Suprapubic skin (tissue), 4 donors: ENCODE data around the gene CEP295NL.
"Not testable (repeated sequence)": the region's sequence is repeated elsewhere in the genome, so short reads cannot be mapped to it uniquely, and the experiment has no call there.

Experiments used
- CTCF ChIP-seq, 2 donors: fragments of 200-600 bp in 1 of 2; fragments of 450-650 bp in 1 of 2; sonication (generic) in 1 of 2; IDR thresholded peaks; one replicate each; pipeline ENCODE4 v1.5.1; 2016 to 2019; ENCODE audit warnings: antibody characterized with exemption in 2 of 2, mild to moderate bottlenecking in 1 of 2, moderate library complexity in 1 of 2
- EP300 ChIP-seq: sonication (generic); formaldehyde crosslinking; IDR thresholded peaks from one replicate; pipeline ENCODE4 v1.6.1; 2017; ENCODE audit warnings: antibody characterized with exemption
- POLR2AphosphoS5 ChIP-seq, 3 donors: sonication (generic); formaldehyde crosslinking; IDR thresholded peaks; one replicate each; pipeline ENCODE4 v1.6.1; 2017; ENCODE audit warnings: antibody characterized with exemption in 3 of 3

DNA sequence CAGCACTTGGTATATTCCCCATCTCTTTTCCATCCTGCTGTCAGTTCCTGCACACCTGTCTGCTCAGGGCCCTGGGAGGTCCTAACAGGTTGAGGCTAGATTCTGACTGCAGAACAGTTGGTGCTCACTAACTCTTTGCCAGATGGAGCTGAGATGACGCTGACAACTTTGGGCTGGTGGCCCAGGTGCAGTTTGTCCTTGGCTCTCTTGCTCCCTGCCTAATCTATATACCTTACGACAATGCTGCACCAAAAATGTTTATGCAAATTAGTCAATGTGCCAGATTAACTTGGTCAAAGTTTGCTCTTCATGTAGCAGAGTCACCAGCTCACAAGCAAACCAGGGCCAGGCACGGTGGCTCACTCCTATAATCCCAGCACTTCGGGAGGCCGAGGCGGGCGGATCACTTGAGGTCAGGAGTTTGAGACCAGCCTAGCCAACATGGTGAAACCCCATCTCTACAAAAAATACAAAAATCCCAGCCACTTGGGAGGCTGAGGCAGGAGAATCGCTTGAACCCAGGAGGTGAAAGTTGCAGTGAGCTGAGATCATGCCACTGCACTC lies 26.0 kb downstream of the CEP295NL start:
- not testable (repeated sequence) for TF ChIP-seq CTCF (IDR thresholded peaks at IDR 0.05); EP300; POLR2AphosphoS5 (IDR thresholded peaks at IDR 0.05)
